ENCODE data around the gene AOPEP.

AOPEP gene

GRCh38 chr9:94899464-94900221 is 173.1 kb downstream of the AOPEP start:
- no peak for DNase-seq (ENCODE audit: low spot score)

GRCh38 chr9:94900222-94901018 is 173.9 kb downstream of the AOPEP start:
- no peak for DNase-seq (ENCODE audit: low spot score)

- no peak for DNase-seq (ENCODE audit: low spot score)
Observed at GRCh38 chr9:94901019-94901363, 174.5 kb downstream of the AOPEP start.

- DNase-seq (ENCODE audit: low spot score) = no peak
Observed at GRCh38 chr9:94903961-94904421, 177.5 kb downstream of the AOPEP start.

- DNase-seq (ENCODE audit: low spot score) = no peak
Observed at GRCh38 chr9:94904806-94905205, 178.3 kb downstream of the AOPEP start.

- no peak for DNase-seq (ENCODE audit: low spot score)
Observed at GRCh38 chr9:94905606-94906005, 179.1 kb downstream of the AOPEP start.

- DNase-seq (ENCODE audit: low spot score) = no peak
Observed at GRCh38 chr9:94906181-94906580, 179.7 kb downstream of the AOPEP start.

GRCh38 chr9:94906713-94907112 is 180.2 kb downstream of the AOPEP start:
- no peak for DNase-seq (ENCODE audit: low spot score)

- DNase-seq (ENCODE audit: low spot score) = no peak
Observed at GRCh38 chr9:94907264-94907936, 180.9 kb downstream of the AOPEP start.

- DNase-seq (ENCODE audit: low spot score) = no peak
Observed at GRCh38 chr9:94908011-94908563, 181.6 kb downstream of the AOPEP start.

- DNase-seq (ENCODE audit: low spot score) = no peak
Observed at GRCh38 chr9:94908583-94909249, 182.2 kb downstream of the AOPEP start.

- DNase-seq (ENCODE audit: low spot score) = no peak
Observed at GRCh38 chr9:94909250-94909894, 182.9 kb downstream of the AOPEP start.

- no peak for DNase-seq (ENCODE audit: low spot score)
Observed at GRCh38 chr9:94909965-94910730, 183.6 kb downstream of the AOPEP start.

- DNase-seq (ENCODE audit: low spot score) = no peak
Observed at GRCh38 chr9:94911211-94911610, 184.7 kb downstream of the AOPEP start.

GRCh38 chr9:94911986-94912635 is 185.6 kb downstream of the AOPEP start:
- no peak for DNase-seq (ENCODE audit: low spot score)

GRCh38 chr9:94912700-94913249 is 186.3 kb downstream of the AOPEP start:
- no peak for DNase-seq (ENCODE audit: low spot score)

GRCh38 chr9:94913550-94913949 is 187.1 kb downstream of the AOPEP start:
- DNase-seq (ENCODE audit: low spot score) = no peak

GRCh38 chr9:94915476-94916450 is 189.3 kb downstream of the AOPEP start:
- DNase-seq (ENCODE audit: low spot score) = no peak

- no peak for DNase-seq (ENCODE audit: low spot score)
Observed at GRCh38 chr9:94916956-94917355, 190.5 kb downstream of the AOPEP start.

All from CD4-positive, alpha-beta T cell treated with Interleukin-6 at 100 ng/mL for 8 hours (primary cell).